HepG2 (cell line): Measurements from ENCODE around the gene ZSCAN26. TPM values are rescaled to one million over a fixed set of nuclear protein-coding genes. Genes with fewer than 3 reads are reported as not detected.

Source experiments
- FOXA1 ChIP-seq, 2 experiments: fragments of 450-650 bp in 1 of 2; sonication (generic) in 1 of 2; formaldehyde crosslinking in 1 of 2; IDR thresholded peaks; 2 replicates each; pipeline versions ENCODE4 v1.4.0 to v1.6.1; 2016 to 2020; ENCODE audit warnings: missing genetic modification reagents in 1 of 2
- FOXK1 ChIP-seq: sonication (generic); formaldehyde crosslinking; IDR thresholded peaks from 2 replicates; pipeline ENCODE4 v1.4.0; 2020; ENCODE audit warnings: low read depth, missing genetic modification reagents, borderline replicate concordance
- HDAC1 ChIP-seq: sonication (generic); formaldehyde crosslinking; IDR thresholded peaks from 2 replicates; pipeline ENCODE4 v1.5.1; 2020; ENCODE audit warnings: mild to moderate bottlenecking, missing genetic modification reagents
- HMG20A ChIP-seq: IDR thresholded peaks from 2 replicates; pipeline ENCODE4 v1.6.1; 2016; ENCODE audit warnings: borderline replicate concordance
- ISX ChIP-seq: sonication (generic); formaldehyde crosslinking; conservative IDR thresholded peaks from 2 replicates; pipeline ENCODE4 v1.5.0; 2020; ENCODE audit warnings: missing genetic modification reagents
- KAT8 ChIP-seq: IDR thresholded peaks from 2 replicates; pipeline ENCODE4 v1.6.1; 2016; ENCODE audit warnings: missing genetic modification reagents, missing compliant biosample characterization
- KLF12 ChIP-seq: sonication (generic); formaldehyde crosslinking; IDR thresholded peaks from 2 replicates; pipeline ENCODE4 v1.4.0; 2020; ENCODE audit warnings: missing genetic modification reagents, borderline replicate concordance
- MAFK ChIP-seq, 2 experiments: IDR thresholded peaks in 1 of 2; conservative IDR thresholded peaks in 1 of 2; 2 replicates each; pipeline ENCODE4 v1.6.1; 2011; ENCODE audit warnings: improper control_type of control experiment in 2 of 2, low read length in 2 of 2
- MATR3 ChIP-seq: sonication (generic); formaldehyde crosslinking; IDR thresholded peaks from 2 replicates; pipeline ENCODE4 v1.4.0; 2020; ENCODE audit warnings: missing genetic modification reagents
- MBNL3 ChIP-seq: fragments of 250-450 bp; sonication (Bioruptor Pico); conservative IDR thresholded peaks from 2 replicates; pipeline ENCODE4 v1.8.0; 2022; ENCODE audit warnings: mild to moderate bottlenecking, inconsistent platforms
- MEF2D ChIP-seq: sonication (generic); formaldehyde crosslinking; IDR thresholded peaks from 2 replicates; pipeline ENCODE4 v1.5.1; 2020; ENCODE audit warnings: mild to moderate bottlenecking, missing genetic modification reagents
- MEIS2 ChIP-seq: sonication (generic); formaldehyde crosslinking; IDR thresholded peaks from 2 replicates; pipeline ENCODE4 v1.9.0; 2021; ENCODE audit warnings: mild to moderate bottlenecking, missing genetic modification reagents
- NFKB2 ChIP-seq: sonication (generic); formaldehyde crosslinking; IDR thresholded peaks from 2 replicates; pipeline ENCODE4 v1.4.0; 2020; ENCODE audit warnings: missing genetic modification reagents, borderline replicate concordance
- RARG ChIP-seq: sonication (generic); formaldehyde crosslinking; IDR thresholded peaks from 2 replicates; pipeline ENCODE4 v1.4.0; 2020; ENCODE audit warnings: low read depth, mild to moderate bottlenecking, missing genetic modification reagents
- RNF2 ChIP-seq: fragments of 450-650 bp; conservative IDR thresholded peaks from 2 replicates; pipeline ENCODE4 v1.6.1; 2016; ENCODE audit warnings: low read depth
- SMC3 ChIP-seq: IDR thresholded peaks from 2 replicates; pipeline ENCODE4 v1.6.1; 2011; ENCODE audit warnings: low read length, improper control_type of control experiment
- SP2 ChIP-seq: sonication (generic); formaldehyde crosslinking; IDR thresholded peaks from 2 replicates; pipeline ENCODE4 v1.5.1; 2020; ENCODE audit warnings: mild to moderate bottlenecking, missing genetic modification reagents
- SRY ChIP-seq: sonication (generic); formaldehyde crosslinking; IDR thresholded peaks from 2 replicates; pipeline ENCODE4 v1.8.0; 2022; ENCODE audit warnings: mild to moderate bottlenecking, missing genetic modification reagents
- SYNCRIP ChIP-seq: fragments of 200-400 bp; formaldehyde crosslinking; IDR thresholded peaks from 2 replicates; pipeline ENCODE4 v1.6.1; 2018; ENCODE audit warnings: mild to moderate bottlenecking, low read depth, low read length; ENCODE audit not compliant: insufficient read depth
- XBP1 ChIP-seq: sonication (generic); formaldehyde crosslinking; IDR thresholded peaks from 2 replicates; pipeline ENCODE4 v1.5.0; 2020; ENCODE audit warnings: missing genetic modification reagents
- ZNF12 ChIP-seq: sonication (generic); formaldehyde crosslinking; IDR thresholded peaks from 2 replicates; pipeline ENCODE4 v1.5.0; 2020; ENCODE audit warnings: missing genetic modification reagents
- ZNF232 ChIP-seq: sonication (generic); formaldehyde crosslinking; IDR thresholded peaks from 2 replicates; pipeline ENCODE4 v1.4.0; 2020; ENCODE audit warnings: missing genetic modification reagents, borderline replicate concordance
- ZNF3 ChIP-seq: IDR thresholded peaks from 2 replicates; pipeline ENCODE4 v1.7.0; 2017; ENCODE audit warnings: inconsistent platforms
- ZNF326 ChIP-seq: sonication (generic); formaldehyde crosslinking; IDR thresholded peaks from 2 replicates; pipeline ENCODE4 v1.4.0; 2020; ENCODE audit warnings: missing genetic modification reagents, borderline replicate concordance
- ZNF337 ChIP-seq: sonication (generic); formaldehyde crosslinking; IDR thresholded peaks from 2 replicates; pipeline ENCODE4 v1.5.1; 2020; ENCODE audit warnings: missing genetic modification reagents, low read depth, mild to moderate bottlenecking, borderline replicate concordance
- ZNF33A ChIP-seq: sonication (generic); formaldehyde crosslinking; IDR thresholded peaks from 2 replicates; pipeline ENCODE4 v1.5.1; 2020; ENCODE audit warnings: missing genetic modification reagents, mild to moderate bottlenecking, moderate library complexity, borderline replicate concordance
- ZNF354B ChIP-seq: sonication (generic); formaldehyde crosslinking; IDR thresholded peaks from 2 replicates; pipeline ENCODE4 v1.8.0; 2022; ENCODE audit warnings: mild to moderate bottlenecking, missing genetic modification reagents
- ZNF496 ChIP-seq: sonication (generic); formaldehyde crosslinking; IDR thresholded peaks from 2 replicates; pipeline ENCODE4 v1.8.1; 2023; ENCODE audit warnings: mild to moderate bottlenecking, moderate library complexity, missing genetic modification reagents; ENCODE audit not compliant: insufficient replicate concordance
- ZNF501 ChIP-seq: sonication (generic); formaldehyde crosslinking; IDR thresholded peaks from 2 replicates; pipeline ENCODE4 v1.5.1; 2020; ENCODE audit warnings: mild to moderate bottlenecking, moderate library complexity, missing genetic modification reagents
- ZNF644 ChIP-seq: IDR thresholded peaks from 2 replicates; pipeline ENCODE4 v1.6.1; 2016; ENCODE audit warnings: low read depth
- ZNF766 ChIP-seq: sonication (generic); formaldehyde crosslinking; IDR thresholded peaks from 2 replicates; pipeline ENCODE4 v1.5.0; 2020; ENCODE audit warnings: missing genetic modification reagents, borderline replicate concordance
- ZNF816 ChIP-seq: sonication (generic); formaldehyde crosslinking; IDR thresholded peaks from 2 replicates; pipeline ENCODE4 v1.8.0; 2022; ENCODE audit warnings: missing genetic modification reagents, mild to moderate bottlenecking, borderline replicate concordance
- polyA plus RNA-seq, 8 experiments: library from polyadenylated mRNA; depleted of rRNA in 3 of 8; stranded (reverse) in 7 of 8; unstranded in 1 of 8; fragments of >200 nt; fragmentation: Illumina TruSeq in 4 of 8; extraction: Trizol in 4 of 8; gene quantifications; 2 replicates each; pipeline versions ENCODE4 v1.2.1 to v1.2.3, GENCODE V29; 2011 to 2016; ENCODE audit warnings: low read depth in 4 of 8, missing spikeins in 1 of 8, mixed read lengths in 1 of 8; ENCODE audit not compliant: insufficient read depth in 1 of 8
- total RNA-seq, 5 experiments: library from RNA; depleted of rRNA; stranded (reverse); fragments of >200 nt; fragmentation: Illumina TruSeq; extraction: Trizol; gene quantifications; 2 replicates each; pipeline ENCODE4 v1.2.3, GENCODE V29; 2016; ENCODE audit warnings: low read depth in 1 of 5
- TF ChIP-seq, protein P1 (sequence below): sonication (generic); formaldehyde crosslinking; IDR thresholded peaks from 2 replicates; pipeline ENCODE4 v1.8.0; 2023; ENCODE audit warnings: mild to moderate bottlenecking, missing genetic modification reagents

ZSCAN26 gene
- total and polyA plus RNA-seq, 2 of the 13 experiments (the other 11 are each of a cell fraction or from before 2014, with no cell fraction given): 12.0 to 15.6 TPM

DNA sequence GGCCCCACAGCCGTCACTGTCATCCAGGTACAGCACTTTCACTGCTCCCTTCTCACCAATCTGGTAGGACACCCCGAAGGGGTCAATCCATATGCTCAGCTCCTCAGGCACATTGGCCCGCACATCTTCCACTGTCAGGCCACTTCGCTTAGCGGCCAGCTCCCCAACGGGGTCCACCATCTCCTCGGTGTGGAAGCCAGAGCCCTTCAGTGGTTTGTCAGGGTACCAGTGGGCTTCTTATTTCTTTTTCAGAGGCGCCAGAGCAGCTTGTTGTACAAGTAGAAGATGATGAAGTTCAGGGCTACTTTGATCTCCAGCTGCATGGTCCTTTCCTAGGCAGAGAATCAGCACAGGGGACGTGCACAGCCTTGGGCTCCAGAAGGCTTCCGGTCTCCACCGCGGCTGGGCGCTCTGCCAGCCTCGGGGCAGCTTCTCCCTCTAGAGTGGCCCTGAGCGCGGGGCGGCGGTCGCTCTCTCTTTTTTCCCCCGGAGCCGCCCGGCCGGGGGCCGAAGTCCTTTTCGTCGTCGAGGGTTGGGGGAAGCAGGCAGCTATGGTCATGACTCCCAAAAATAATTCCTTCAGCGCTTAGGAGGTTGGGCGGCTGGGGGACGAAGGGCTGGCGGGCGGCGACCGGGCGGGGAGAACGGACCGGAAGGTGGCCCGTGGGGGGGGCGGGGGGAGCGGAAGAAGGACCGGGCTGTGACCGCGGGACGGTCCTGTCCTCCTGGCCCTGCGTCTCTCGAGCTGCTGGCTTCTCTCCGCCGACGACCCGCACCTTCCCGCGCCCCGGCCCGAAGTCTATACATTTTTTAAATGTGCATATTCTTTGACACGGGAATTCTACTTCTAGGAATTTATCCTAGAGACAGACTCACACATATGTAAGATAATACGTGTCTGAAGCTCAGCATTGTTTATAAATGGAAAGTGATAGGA lies 48.4 kb upstream of the ZSCAN26 start (continued):
- TF ChIP-seq, protein P1, sequence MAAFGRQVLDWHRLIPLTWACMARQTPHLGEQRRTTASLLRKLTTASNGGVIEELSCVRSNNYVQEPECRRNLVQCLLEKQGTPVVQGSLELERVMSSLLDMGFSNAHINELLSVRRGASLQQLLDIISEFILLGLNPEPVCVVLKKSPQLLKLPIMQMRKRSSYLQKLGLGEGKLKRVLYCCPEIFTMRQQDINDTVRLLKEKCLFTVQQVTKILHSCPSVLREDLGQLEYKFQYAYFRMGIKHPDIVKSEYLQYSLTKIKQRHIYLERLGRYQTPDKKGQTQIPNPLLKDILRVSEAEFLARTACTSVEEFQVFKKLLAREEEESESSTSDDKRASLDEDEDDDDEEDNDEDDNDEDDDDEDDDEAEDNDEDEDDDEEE (CRISPR knock-in tag): no peak
- no peak for TF ChIP-seq HMG20A
- TF ChIP-seq HDAC1 (CRISPR knock-in tag): peak; percentile 72
- TF ChIP-seq ZNF816: peak; percentile 95
- no peak for TF ChIP-seq SYNCRIP
- peak; percentile 50; the same call in 1 of the 2 replicates for TF ChIP-seq MEF2D
- no peak for TF ChIP-seq ZNF3 (CRISPR knock-in tag)
- peak; percentile 85; the same call in 1 of the 2 replicates for TF ChIP-seq RARG (CRISPR knock-in tag)
- TF ChIP-seq ZNF232 (CRISPR knock-in tag): peak; percentile 56; the same call in 1 of the 2 replicates
- TF ChIP-seq ZNF12 (CRISPR knock-in tag): no peak
- TF ChIP-seq SMC3: no peak
- TF ChIP-seq ZNF354B (CRISPR knock-in tag): 0 out of 2 replicates have a peak, but pooled peaks have one; percentile 30
- no peak for TF ChIP-seq ZNF496 (CRISPR knock-in tag)
- no peak for TF ChIP-seq FOXA1 (IDR thresholded peaks at IDR 0.05)
- TF ChIP-seq FOXA1 (CRISPR knock-in tag; IDR thresholded peaks at IDR 0.05): no peak
- TF ChIP-seq XBP1 (CRISPR knock-in tag): peak; percentile 58; the same call in 1 of the 2 replicates
- TF ChIP-seq ZNF337 (CRISPR knock-in tag): no peak
- peak; percentile 29; the same call in 1 of the 2 replicates for TF ChIP-seq SP2
- TF ChIP-seq ZNF33A (CRISPR knock-in tag): no peak
- no peak for TF ChIP-seq FOXK1
- TF ChIP-seq NFKB2 (CRISPR knock-in tag): peak; percentile 95
- TF ChIP-seq MATR3 (CRISPR knock-in tag): no peak
- no peak for TF ChIP-seq ZNF644
- TF ChIP-seq ZNF501 (CRISPR knock-in tag): peak; percentile 74; the same call in 1 of the 2 replicates
- TF ChIP-seq MEIS2 (CRISPR knock-in tag): peak; percentile 88; the same call in 1 of the 2 replicates
- no peak for TF ChIP-seq MBNL3 (CRISPR knock-in tag)
- TF ChIP-seq ISX (CRISPR knock-in tag): no peak
- TF ChIP-seq ZNF766 (CRISPR knock-in tag): no peak
- TF ChIP-seq KLF12 (CRISPR knock-in tag): no peak
- no peak for TF ChIP-seq MAFK (conservative IDR thresholded peaks at IDR 0.05 in 1 of 2, IDR thresholded peaks at IDR 0.05 in 1 of 2; ENCODE audit: low read length in 2 of 2)
- no peak for TF ChIP-seq ZNF326 (CRISPR knock-in tag)
- TF ChIP-seq SRY (CRISPR knock-in tag): no peak; the same call in 1 of the 2 replicates
- peak; percentile 89 for TF ChIP-seq KAT8 (CRISPR knock-in tag)
- no peak for TF ChIP-seq RNF2
